GM18502 (cell line): Measurements from ENCODE around the gene ZNF346.

ENCODE experiments used
- ATAC-seq: cut with Tn5 transposase; IDR thresholded peaks from one replicate; pipeline ENCODE4 v1.9.1; 2021; ENCODE audit warnings: mild to moderate bottlenecking; ENCODE audit not compliant: unreplicated experiment, poor library complexity

Gene ZNF346

DNA sequence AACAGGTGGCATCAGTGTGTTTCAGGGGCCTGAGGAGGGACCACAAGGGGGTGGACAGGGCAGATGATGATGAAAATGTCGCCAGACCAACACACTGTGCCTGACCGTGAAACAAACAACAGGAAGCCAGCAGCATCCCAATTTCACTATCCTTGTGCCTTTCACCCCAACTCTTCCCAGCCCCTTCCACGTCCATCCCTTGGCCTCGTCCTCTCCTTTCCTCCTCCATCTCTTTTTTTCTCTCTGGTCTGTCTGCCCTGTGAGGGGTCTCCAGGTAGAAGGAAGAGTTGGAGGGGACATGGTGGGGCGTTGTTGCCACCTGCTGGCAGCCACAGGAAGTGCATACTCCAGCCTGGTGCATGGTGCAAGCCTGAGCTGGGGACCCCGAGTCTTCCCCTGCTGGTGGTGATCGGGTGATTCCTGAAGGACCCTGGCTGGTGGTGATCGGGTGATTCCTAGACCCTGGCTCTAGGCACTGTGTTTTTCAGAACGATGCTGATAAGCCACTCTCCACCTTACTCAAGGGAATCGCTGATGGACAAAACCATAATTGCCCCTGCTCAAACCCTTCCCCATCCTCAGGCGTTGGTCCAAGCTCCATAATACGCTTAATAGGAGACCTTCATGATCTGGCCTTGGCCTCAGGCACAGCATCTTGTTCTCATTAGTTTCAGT, 89.4 kb downstream of the ZNF346 start:
- ATAC-seq, result no peak

DNA sequence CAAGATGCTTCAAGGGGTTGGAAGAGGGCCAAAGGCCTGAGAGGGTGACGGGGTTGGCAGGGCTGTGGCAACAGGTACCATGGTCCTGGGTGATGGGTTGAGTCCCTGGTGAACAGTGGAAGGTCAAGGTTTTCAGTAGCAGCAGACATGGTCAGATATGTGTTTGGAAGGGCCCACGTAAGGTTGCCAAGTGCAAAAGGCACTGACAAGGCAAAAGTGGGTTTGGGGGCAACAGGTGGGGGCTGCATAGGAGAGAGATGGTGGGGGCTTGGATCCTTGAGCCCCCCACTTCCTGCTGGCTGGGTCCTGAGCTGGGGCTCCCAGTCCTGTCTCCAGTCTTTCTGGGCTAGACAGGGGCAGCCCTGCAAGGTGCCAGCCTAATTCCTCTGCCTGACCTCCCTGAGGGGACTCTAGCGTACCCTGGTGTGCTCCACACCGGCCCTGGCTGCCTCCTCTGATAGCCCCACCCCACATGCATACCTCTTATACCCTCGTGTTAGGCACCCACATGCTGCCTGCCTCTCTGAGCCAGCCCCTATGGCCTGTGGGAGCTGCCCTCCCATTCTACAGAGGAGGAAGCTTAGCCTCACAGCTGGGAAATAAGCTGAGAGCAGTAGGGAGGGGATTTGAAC, 90.2 kb downstream of the ZNF346 start:
- ATAC-seq, result no peak

DNA sequence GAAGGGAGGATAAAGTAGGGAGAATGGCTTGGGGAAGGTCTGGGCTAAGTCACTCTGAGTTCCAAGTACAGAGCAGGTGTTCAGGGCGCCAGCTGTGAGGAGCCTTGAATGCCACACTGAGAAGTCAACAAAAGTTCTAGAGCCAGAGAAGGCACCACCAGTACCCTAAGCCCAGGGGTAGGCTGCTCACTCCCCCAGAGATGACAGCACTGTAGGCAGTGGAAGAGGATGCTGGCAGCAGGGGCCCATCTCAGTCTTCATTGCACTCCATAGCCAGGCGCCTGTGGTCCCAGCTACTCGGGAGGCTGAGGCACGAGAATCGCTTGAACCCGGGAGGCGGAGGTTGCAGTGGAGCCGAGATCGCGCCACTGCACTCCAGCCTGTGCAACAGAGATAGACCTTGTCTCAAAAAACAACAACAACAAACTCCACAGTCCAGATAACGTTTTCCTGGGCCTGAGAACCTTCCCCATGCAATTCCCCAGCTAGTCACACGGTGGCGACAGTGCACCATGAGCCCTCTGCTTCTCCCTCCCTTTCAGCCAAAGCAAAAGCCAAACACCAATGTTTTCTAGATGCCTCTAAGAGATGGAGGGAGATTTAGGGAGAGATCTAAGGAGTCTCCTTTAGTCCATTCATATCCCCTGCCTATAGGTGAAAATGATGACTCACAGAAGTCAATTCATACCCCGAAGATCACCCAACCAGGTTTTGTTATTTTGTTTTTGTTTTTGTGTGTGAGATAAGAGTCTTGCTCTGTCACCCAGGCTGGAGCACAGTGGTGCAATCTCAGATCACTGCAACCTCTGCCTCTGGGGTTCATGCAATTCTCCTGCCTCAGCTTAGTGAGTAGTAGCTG, 91.3 kb downstream of the ZNF346 start:
- ATAC-seq, result no peak

DNA sequence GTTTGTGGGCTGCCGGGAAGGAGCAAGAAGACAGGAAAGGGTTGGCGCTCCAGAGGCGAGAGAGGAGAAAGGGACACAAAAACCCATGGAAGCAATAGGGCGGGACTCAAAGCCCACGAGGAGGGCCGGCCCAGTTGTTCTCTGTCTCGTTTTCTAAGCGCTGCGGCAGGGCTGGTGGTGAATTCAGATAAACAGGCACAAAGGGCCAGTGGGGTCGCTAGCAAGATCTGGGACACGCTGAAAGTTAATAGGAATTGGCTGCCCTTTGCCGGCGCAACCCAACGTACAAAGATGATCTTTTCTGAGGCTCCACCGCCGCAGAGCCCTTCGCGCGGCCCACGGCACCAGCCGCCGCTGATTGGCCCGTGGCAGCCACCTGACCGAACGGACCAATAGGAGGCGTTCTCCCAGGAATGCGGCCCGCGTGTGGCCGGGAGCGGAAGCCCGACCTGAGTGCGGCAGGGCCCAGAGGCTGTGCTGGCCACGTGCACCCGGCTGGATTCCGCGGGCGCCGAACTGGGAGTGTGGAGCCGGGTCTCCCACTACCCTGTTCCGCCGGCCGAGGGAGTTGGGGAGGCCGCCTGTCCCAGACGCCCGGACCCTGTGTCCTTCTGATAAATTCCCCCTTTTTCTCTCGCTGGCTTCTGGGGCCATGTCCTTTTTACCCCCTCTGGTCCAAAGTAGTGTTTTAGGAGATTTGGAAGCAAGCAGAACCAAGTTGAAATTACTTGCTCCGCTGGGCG, 94.3 kb downstream of the ZNF346 start:
- ATAC-seq, result peak; percentile 66

DNA sequence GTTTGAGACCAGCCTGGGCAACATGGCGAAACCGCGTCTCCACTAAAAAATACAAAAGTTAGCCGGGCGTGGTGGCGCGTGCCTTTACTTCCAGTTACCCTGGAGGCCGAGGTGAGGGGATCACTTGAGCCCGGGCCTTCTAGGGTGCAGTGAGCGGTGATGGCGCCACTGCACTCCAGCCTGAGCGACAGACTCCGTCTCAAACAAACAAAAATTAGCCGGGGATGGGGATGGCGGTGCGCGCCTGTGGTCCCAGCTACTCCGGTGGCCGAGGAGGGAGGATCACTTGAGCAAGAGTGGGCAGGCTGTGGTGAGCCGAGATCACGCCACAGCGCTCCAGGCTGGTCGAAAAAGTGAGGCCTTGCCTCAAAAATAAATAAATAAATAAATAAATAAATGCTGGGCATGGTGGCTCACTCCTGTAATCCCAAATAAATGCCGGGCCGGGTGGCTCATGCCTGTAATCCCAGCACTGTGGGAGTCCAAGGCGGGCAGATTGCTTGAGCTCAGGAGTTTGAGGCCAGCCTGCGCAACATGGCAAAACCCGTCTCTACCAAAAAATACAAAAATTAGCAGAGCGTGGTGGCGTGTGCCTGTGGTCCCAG, 95.0 kb downstream of the ZNF346 start:
- ATAC-seq, result no peak

DNA sequence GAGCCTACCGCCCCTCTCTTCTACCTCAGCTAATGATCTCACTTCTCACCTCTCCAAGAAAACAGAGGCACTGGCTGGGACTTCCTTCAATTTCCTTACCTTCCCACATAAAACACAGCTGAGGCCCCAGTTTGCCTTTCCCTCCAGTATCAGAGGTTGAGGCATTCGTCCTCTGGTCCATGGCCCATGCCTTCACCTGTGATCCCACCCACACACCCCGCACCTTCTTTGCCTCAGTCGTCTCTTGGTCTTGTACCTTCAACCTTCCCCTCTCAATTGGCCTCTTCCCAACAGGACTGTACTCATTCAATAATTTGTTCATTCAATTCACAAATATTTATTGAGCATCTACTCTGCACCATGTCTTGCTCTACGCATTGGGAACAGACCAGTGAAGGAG, 100.1 kb downstream of the ZNF346 start:
- no peak for ATAC-seq

DNA sequence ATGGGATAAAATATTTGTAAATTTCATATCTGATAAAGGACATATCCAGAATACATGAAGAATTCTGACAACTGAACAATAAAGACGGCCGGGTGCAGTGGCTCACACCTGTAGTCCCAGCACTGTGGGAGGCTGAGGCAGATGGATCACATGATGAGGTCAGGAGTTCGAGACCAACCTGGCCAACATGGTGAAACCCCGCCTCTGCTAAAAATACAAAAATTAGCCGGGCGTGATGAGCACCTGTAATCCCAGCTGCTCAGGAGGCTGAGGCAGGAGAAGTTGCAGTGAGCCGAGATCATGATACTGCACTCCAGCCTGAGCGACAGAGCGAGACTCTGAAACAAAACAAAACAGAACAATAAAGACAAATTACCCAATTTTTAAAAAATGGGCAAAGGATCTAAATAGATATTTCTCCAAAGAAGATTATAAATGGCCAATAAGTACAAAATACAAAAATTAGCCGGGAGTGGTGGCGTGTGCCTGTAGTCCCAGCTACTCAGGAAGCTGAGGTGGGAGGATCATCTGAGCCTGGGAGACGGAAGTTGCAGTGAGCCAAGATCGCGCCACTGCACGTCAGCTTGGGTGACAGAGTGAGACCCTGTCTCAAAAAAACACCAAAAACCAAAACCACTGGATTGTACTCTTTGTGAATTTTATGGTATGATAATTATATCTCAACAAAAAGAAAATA, 101.4 kb downstream of the ZNF346 start:
- peak; percentile 69 for ATAC-seq

DNA sequence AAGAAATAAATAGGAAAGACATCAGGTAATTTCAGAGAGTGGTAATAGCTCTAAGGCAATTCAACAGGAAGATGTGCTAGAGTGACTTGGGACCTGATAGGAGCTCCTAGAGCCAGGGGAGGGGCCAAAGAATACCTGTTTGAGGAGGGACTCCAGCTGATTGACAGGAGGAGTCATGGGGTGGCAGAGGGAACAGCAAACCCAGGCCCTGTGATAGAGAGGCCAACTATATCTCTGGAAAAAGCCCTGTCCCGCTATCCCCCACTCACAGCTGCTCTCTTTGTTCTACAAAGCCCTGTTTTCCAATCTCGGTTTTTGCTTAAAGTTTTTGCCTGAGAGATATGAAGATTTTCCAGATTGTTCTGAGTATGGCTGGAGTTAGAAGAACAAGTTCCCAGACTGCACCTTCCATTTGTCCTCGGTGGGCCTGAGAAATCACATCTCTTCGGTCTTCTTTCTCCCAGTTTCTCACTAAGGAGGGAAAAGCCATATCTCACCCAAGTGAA, 102.0 kb downstream of the ZNF346 start:
- ATAC-seq, result peak; percentile 81

DNA sequence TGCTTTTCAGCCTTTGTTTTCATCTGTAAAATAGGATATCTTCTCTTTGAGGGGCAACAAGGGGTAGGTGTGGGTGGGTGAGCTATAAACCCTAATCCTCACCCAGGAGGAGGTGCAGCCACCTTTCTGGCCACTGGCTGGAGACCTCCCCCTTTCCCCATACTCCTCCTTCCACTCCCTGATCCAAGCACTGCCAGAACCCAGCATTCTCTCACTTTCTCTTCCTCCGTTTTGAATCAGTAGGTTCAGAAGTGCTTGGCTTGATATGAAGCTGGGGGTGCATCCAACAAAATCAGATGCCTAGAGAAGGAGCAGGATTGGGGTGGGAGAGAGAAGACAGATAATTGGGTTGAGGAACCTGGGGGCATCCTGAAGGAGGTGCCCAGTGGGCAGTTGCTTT, 104.3 kb downstream of the ZNF346 start:
- no peak for ATAC-seq

DNA sequence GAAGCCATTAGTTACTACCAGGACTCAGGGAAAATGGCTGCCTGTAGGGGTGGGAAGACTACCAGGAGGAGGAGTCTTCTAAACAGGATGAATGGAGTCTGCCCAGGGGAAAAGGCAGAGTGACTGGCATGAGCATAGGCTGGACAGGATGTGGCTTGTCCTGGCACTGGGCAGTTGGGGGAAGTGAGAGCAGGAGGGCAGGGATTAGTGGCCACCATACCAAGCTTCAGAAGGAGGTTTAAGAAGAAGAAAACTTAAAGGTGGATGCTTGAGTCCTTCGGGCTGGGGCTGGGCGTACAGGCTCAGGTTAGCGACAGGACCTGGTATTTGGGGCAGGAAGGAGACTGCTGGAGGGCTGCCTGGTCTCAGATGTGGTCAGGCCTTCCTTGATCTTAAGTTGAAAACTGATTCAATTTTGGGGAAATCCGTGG, 106.1 kb downstream of the ZNF346 start:
- no peak for ATAC-seq

DNA sequence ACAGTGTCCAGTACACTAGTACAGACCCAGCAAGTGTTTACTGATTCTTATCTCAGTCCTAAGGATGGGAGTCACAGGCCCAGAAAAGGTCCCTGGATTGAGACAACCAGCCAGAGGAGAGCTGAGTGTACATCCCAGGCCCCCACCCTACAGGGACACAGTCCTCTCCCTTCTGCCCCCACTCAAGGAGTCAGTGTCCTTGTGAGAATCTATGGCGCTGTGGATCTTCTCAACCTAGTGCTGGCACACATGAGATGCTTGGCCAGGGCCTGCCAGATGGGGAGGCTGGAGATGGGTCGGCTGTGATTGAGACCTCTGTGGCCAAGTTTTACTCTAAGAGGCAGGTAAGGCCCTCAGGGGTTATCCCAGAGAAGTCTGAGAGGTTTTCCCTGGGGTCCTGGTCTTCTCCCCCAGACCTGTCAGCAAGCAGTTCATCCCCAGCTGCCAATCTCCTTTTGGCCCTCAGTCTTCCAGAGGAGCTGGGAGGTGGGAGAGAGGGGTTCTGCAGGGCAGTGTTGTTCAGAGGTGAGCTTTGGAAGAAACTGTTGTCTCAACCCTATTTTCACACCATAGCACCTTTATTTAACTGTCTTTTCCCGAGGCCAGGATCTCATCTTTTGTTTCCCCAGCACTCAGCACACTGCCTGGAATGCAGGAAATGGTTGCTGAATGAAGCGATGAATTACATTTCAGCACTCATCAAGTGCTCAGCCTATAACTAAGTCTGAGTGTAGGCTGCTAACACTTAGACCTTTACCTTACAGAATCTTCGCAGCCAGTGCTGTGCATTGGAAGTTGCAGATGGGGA, 107.9 kb downstream of the ZNF346 start:
- no peak for ATAC-seq
